ENCODE data around the gene GNAI3.

Gene GNAI3

DNA sequence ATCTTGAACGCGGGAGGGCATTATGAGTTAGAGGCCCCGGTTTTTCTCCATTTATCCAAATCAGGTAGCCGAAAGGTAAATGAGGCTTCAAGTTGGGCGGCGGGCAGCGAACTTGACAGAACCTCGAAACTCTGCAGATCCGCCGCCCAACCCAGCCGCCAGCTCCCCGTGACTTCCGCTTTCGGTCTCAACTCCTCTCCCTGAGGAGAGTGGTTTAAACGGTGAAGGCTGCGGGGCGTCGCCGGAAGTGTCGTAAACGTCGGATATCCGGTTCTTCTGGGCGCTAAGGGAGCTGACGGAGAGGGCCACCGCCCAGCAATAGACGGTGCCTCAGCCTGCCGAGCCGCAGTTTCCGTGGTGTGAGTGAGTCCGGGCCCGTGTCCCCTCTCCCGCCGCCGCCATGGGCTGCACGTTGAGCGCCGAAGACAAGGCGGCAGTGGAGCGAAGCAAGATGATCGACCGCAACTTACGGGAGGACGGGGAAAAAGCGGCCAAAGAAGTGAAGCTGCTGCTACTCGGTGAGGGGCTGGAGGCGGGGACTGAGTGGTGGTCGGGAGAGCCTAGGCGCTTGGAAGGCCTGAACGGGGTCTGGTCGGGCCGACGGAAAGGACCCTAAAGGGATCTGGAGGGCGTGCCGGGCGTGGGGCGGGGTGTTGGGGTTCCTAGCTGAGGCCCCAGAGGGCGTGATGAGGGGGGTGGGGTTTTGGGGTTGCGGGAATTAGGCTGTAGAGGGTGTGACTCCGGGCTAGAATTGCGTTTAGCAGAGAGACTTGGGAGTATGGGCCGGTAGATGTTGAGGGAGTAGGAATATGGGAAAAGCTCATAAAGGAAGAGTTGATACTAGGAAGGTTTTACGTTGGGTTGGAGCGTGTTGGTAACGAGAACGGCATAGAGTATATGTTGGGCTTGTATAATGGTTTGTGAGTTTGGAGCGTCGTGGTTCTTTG lies at the start of gene GNAI3:
Gene GNAI3 (plus strand): TSS at position 295 of the 947 bp plus-strand sequence. CDS start 106 bp downstream, at position 401.
- peak; percentile 96 for DNase-seq

- no peak for DNase-seq
Observed at GRCh38 chr1:109499081-109499480, 49.3 kb upstream of the GNAI3 start.

GRCh38 chr1:109499661-109500536 lies 48.5 kb upstream of the GNAI3 start:
- peak; percentile 73 to 79 for DNase-seq

DNA sequence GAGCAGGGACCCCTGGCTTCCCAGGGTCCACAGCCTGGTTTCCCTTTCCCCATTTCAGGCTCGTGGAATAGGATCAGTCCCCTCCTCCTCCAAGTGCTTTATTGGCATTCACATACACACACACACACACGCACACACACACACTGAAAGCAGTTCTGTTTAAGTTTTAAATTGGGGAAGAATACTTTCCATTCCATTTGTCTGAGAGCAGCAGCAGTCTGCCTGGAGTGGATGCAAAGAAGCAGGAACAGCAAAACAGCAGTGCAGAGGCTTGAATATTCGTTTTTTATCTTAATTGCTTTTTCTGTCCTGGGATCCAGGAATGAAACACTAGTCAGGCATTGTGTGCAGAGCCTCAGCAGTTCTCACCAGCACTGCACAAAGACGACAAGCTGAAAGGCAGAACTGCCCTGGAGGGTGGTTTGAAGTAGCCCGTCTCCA lies 47.5 kb upstream of the GNAI3 start:
- DNase-seq, result no peak

GRCh38 chr1:109501644-109502363 lies 46.6 kb upstream of the GNAI3 start:
- peak in 1 of 2 experiments; percentile 31 for DNase-seq

DNA sequence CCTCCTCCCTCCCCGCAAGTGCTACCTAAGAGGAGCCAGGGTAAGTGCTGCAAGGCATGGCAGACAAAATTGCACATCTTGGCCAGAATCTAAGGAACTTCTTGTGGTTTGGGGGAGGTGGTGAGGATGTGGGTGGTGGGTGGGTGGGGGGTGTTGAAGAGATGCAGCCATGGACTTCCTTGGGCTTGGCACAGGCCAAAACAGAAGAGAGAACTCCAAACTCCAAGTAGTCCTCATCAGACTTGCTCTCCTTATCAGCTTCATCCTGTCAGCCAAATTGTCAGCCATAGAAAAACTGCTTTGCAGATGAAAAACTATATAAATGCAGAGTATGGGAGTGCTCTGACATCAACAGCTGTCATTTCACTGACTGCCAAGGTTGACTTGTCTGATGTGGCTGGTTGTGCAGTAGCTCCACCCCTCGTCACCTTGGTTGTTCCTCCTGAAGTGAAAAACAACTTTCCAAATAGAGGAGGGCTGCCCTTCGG lies 46.0 kb upstream of the GNAI3 start:
- peak in 1 of 2 experiments; percentile 37 for DNase-seq

DNA sequence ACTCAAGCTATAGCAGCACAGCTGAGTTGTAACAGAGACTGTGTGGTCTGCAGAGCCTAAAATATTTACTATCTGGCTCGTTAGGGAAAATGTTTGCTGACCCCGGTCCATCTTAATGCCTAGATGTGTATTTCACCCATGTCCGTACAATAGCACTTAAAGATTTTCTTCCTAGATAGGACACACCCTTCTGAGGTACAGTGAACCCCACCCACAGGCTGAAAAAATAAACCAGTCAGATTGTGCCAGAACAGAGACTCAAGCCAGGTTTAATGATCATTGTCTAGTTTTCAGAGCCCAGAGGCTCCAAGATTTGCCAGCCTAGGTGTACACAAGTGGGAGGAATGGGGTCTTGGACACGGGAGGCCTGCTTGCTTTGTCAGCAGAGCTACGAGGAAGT lies 44.5 kb upstream of the GNAI3 start:
- DNase-seq, result peak in 1 of 2 experiments; percentile 23

GRCh38 chr1:109504974-109505373 lies 43.4 kb upstream of the GNAI3 start:
- DNase-seq, result peak in 1 of 2 experiments; percentile 17

DNA sequence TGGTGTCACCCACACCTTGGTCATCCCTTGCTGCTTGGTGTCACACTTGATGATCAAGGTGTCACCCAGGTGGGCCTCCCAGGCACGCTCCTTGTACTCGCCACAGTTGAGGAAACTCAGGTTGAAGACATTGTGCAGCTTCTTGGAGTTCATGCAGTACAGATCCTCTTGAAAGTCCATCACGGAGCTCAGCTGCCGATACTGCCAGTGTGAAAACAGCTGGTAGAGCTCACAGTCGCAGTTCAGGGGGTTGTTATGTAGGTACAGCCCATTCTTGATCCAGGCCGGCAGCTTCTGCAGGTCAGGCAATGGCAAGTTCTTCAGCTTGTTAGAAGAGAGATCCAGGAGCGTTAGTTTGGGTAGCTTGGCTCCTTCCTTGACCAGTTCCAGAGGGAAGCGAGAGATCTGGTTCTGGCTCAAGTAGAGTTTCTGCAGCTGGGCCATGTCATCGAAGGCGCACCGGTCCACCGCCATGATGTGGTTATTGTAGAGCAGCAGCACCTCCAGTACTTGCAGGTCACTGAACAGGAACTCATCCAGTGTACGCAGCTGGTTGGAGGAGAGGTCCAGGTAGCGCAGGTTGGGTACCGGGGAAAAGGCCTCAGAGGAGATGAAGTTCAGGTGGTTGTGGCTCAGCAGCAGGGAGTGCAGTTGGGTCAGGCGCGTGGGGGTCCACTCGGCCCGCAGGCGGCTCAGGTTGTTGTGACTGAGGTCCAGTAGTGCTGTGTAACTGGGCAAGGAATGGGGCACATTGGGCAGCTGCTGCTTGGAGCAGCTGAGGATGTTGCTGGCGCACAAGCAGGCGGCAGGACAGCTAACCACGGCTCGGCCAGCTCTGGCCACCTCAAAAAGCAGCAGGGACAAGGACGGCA lies 40.2 kb upstream of the GNAI3 start:
- DNase-seq, result peak in 1 of 2 experiments; percentile 17

GRCh38 chr1:109508873-109509175 lies 39.6 kb upstream of the GNAI3 start:
- DNase-seq, result no peak

GRCh38 chr1:109509176-109510134 lies 39.0 kb upstream of the GNAI3 start, which contains the start of gene AMIGO1:
TSS of gene AMIGO1 (minus strand) at chr1:109509727. CDS start at chr1:109508912, 815 bp downstream.
- peak; percentile 68 to 78 for DNase-seq

GRCh38 chr1:109513110-109513710 lies 35.2 kb upstream of the GNAI3 start:
- no peak for DNase-seq

DNA sequence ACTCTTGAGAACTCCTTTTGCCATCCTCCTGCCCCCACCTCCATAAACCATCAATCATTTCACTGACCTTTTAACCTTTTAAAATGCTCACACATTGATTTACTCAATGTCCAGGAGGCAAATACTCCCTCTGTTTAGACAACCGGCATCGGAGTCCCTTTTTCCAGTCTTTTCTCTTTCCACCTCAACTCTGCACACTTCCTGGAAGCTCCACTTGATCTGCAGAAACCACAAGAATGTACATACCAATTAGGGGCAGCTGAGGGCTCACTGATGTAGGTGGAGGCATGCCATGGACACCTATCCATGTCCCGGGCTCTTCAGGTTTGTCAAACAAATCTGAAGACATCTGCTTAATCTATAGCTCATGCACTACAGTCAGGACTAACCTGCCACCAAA lies 33.6 kb upstream of the GNAI3 start:
- no peak for DNase-seq

DNA sequence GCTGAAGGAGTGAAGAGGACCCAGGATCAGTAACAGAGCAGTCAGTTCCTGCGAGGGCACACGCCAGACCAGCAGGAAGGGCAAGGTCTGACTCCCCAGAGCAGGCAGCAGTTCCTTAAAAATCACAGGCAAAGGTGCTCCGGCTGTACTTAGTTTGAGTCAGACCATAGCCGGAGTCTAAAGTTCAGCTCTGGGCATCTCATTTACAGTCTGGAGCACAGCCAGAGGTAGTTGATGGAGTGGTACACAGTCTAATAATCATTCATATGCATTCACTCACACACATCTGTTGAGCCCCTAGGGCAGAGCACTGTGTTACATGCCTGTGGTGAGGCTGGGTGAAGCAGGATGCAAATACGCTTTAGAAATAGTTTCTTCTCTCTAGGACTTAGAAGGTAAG lies 31.5 kb upstream of the GNAI3 start:
- DNase-seq, result no peak

GRCh38 chr1:109517337-109517736 lies 31.1 kb upstream of the GNAI3 start:
- no peak for DNase-seq

GRCh38 chr1:109521002-109521951 lies 27.1 kb upstream of the GNAI3 start:
- DNase-seq, result no peak

DNA sequence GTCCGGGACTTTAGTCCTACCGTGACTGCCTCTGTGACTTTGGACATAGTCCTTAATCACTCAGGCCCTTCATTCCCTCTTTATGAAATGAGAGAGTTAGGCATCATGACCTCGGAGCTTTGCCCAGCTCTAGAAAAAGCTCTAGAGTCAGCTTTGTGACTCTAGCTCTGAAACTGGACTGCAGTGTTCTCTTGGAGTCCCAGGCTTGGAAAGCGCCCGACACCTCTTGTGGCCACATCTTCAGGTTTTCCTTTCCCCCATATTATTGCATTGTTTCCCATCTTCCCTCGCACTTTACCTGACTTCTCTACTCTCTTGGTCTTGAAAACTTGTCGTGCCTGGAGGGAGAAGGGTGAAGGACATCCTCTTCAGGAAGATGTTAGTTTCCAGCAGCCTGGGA lies 26.4 kb upstream of the GNAI3 start:
- no peak for DNase-seq

GRCh38 chr1:109523706-109524105 lies 24.7 kb upstream of the GNAI3 start:
- DNase-seq, result no peak
